Erythroblast (primary cell): ENCODE results near the gene UROD.

ENCODE experiments used
- GATA1 ChIP-seq: IDR thresholded peaks from 2 replicates; pipeline ENCODE4 v1.6.1; 2011; ENCODE audit warnings: low read depth, mild to moderate bottlenecking, control low read depth, low read length, moderate library complexity
- POLR2A ChIP-seq: IDR thresholded peaks from 2 replicates; pipeline ENCODE4 v1.6.1; 2011; ENCODE audit warnings: mild to moderate bottlenecking, low read length

DNA sequence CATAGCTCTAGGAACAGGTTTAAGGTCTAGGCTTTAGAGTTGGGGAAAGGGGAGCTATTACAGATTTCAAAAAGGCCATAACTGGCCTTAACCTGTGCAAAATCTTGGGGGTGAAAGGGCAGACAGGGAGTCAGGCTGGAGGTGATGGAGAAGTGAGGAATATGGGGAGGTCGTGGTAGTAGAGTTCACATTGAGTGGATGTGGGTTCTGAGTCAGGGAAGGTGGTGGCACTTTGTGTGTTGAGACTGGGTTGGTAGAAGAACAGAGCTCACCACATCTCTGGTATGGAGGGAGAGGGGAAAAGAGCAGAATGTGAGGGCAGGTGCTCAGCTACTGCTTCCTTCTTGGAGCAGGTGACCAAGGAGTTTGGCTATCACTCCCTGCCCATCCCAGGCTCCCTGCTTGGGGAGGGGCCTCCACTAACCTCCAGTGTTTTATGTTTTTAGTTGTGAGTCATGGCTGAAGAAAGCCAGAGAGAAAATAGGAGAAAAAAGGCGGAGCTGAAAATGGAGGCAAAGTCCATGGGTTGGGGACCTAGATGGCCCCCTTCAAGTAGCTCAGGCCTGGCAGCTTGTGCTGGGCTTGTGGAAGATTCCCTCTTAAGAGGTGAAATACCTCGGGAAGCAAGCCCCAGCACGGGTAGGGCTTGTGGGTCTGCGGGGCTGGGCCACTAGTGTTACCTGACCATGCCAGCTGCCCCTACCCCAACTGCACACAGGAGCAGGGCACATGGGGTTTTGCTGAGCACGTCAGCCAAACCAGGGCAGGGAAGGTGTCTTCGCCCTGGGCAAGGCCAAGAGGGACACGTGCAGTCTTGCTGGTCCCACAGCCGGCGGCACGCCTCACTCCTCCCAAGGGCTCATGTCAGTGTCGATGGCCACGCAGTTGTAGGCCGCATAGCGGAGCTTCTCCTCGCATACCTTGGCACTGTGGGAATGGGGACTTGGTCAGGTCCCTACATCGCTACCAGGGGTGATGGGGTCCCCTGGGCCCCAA is 9.1 kb upstream of the UROD start:
- TF ChIP-seq GATA1 (no peak), POLR2A (no peak)
